Breast epithelium (tissue), 4 donors: ENCODE measurements around the gene TRIM68. TPM values are rescaled to one million over a fixed set of nuclear protein-coding genes. Genes with fewer than 3 reads are reported as not detected.

ENCODE experiments used
- DNase-seq, 2 donors: peaks; one replicate each; pipeline ENCODE4 v3.0.0-alpha.2; 2019; ENCODE audit warnings: low spot score in 2 of 2
- H3K27ac ChIP-seq, 2 donors: fragments of 200-600 bp; sonication (generic) in 1 of 2; one replicate each; pipeline ENCODE4 v1.5.1; 2016 to 2019; ENCODE audit warnings: mild to moderate bottlenecking in 1 of 2
- H3K27me3 ChIP-seq, 2 donors: fragments of 200-600 bp; sonication (generic) in 1 of 2; one replicate each; pipeline versions ENCODE4 v1.5.1 to v1.6.0; 2017 to 2019; ENCODE audit warnings: control low read depth in 1 of 2, mild to moderate bottlenecking in 1 of 2
- H3K36me3 ChIP-seq: fragments of 200-600 bp; one replicate; pipeline ENCODE4 v1.5.1; 2019
- H3K4me1 ChIP-seq, 2 donors: fragments of 200-600 bp; sonication (generic); one replicate each; pipeline ENCODE4 v1.5.1; 2016 to 2019; ENCODE audit warnings: control low read depth in 1 of 2
- H3K4me3 ChIP-seq, 3 donors: fragments of 200-600 bp; sonication (generic); 1 replicate in 2 of 3; 2 replicates in 1 of 3; pipeline ENCODE4 v1.5.1; 2016 to 2019; ENCODE audit warnings: mild to moderate bottlenecking in 3 of 3, moderate library complexity in 2 of 3
- H3K9me3 ChIP-seq, 2 donors: fragments of 200-600 bp; sonication (generic) in 1 of 2; one replicate each; pipeline ENCODE4 v1.5.1; 2016 to 2019; ENCODE audit warnings: control low read depth in 1 of 2
- POLR2A ChIP-seq: fragments of 450-650 bp; IDR thresholded peaks from one replicate; pipeline ENCODE4 v1.6.1; 2016; ENCODE audit warnings: antibody characterized with exemption, mild to moderate bottlenecking, moderate library complexity
- POLR2AphosphoS5 ChIP-seq, 3 donors: sonication (generic); formaldehyde crosslinking; IDR thresholded peaks; one replicate each; pipeline ENCODE4 v1.6.1; 2017; ENCODE audit warnings: antibody characterized with exemption in 3 of 3
- intact Hi-C: fragments of 100-400 bp; cut with DNase I; formaldehyde crosslinking; loops from one replicate; pipeline ENCODE4 v1.15.1; 2023; ENCODE audit warnings: low total_unique reads
- total RNA-seq, 3 donors: library from RNA; depleted of rRNA; stranded (reverse); fragments of >200 nt; gene quantifications; one replicate each; pipeline ENCODE4 v1.1.0, GENCODE V29; 2016
- TF ChIP-seq, protein P1 (sequence below), 3 donors: fragments of 450-650 bp; IDR thresholded peaks; one replicate each; pipeline ENCODE4 v1.5.1; 2016 to 2017; ENCODE audit warnings: antibody characterized with exemption in 3 of 3, mild to moderate bottlenecking in 3 of 3, moderate library complexity in 3 of 3

Gene TRIM68
- total RNA-seq, 3 donors from 2014 or later = 12.6 to 30.0 (median 19.3) TPM

- H3K4me3 ChIP-seq = no peak overlapping the region
- TF ChIP-seq POLR2A = no peak
- no peak for TF ChIP-seq POLR2AphosphoS5 (IDR thresholded peaks at IDR 0.05)
- TF ChIP-seq, protein P1, sequence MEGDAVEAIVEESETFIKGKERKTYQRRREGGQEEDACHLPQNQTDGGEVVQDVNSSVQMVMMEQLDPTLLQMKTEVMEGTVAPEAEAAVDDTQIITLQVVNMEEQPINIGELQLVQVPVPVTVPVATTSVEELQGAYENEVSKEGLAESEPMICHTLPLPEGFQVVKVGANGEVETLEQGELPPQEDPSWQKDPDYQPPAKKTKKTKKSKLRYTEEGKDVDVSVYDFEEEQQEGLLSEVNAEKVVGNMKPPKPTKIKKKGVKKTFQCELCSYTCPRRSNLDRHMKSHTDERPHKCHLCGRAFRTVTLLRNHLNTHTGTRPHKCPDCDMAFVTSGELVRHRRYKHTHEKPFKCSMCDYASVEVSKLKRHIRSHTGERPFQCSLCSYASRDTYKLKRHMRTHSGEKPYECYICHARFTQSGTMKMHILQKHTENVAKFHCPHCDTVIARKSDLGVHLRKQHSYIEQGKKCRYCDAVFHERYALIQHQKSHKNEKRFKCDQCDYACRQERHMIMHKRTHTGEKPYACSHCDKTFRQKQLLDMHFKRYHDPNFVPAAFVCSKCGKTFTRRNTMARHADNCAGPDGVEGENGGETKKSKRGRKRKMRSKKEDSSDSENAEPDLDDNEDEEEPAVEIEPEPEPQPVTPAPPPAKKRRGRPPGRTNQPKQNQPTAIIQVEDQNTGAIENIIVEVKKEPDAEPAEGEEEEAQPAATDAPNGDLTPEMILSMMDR (IDR thresholded peaks at IDR 0.05) = no peak
- H3K4me1 ChIP-seq = no peaks in the 10 kb centered on the region
- no peaks in the 10 kb centered on the region for H3K27me3 ChIP-seq
- H3K9me3 ChIP-seq = peaks cover 0 to 8% of the 10 kb centered on the region in 2 donors
- no peaks in the 10 kb centered on the region for H3K36me3 ChIP-seq
- no peak overlapping the region for H3K27ac ChIP-seq
- DNase-seq = no peak
- intact Hi-C loops = no loop called here
Observed at GRCh38 chr11:4560467-4560866, 47.6 kb downstream of the TRIM68 start.

DNA sequence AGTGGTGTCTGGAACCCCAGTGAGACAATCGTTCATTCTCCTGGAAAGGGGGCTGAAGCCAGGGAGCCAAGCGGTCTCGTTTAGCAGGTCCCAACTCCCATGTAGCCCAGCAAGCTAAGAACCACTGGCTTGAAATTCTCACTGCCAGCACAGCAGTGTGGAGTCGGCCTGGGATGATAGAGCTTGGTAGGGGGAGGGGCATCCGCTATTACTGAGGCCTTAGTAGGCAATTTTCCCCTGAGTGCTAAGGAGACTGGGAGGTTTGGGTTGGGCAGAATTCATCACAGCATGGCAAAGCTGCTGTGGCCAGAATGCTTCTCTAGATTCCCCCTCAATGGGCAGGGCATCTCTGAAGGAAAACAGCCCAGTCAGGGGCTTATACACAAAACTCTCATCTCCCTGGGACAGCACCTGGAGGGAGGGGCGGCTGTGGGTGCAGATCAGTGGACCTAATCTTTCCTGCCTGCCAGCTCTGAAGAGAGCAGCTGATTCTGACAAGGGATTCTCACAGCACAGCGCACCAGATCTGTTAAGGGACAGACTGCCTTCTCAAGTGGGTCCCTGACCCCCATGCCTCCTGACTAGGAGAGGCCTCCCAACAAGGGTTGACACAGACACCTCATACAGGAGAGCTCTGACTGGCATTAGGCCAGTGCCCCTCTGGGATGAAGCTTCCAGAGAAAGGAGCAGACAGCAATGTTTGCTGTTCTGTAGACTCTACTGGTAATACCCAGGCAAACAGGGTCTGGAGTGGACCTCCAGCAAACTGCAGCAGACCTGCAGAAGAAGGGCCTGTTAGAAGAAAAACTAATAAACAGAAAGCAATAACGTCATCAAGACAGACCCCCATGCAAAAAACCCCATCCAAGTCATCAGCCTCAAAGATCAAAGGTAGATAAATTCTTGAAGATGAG, 48.2 kb downstream of the TRIM68 start:
- Histone ChIP-seq H3K9me3 (peaks cover 0 to 8% of the 10 kb centered on the region in 2 donors), H3K27me3 (no peaks in the 10 kb centered on the region), H3K27ac (no peak overlapping the region), H3K4me3 (no peak overlapping the region), H3K36me3 (no peaks in the 10 kb centered on the region), H3K4me1 (no peaks in the 10 kb centered on the region)
- intact Hi-C loops = no loop called here
- DNase-seq = no peak
- TF ChIP-seq, protein P1 (IDR thresholded peaks at IDR 0.05) = no peak
- TF ChIP-seq POLR2A (no peak), POLR2AphosphoS5 (IDR thresholded peaks at IDR 0.05) (no peak)

DNA sequence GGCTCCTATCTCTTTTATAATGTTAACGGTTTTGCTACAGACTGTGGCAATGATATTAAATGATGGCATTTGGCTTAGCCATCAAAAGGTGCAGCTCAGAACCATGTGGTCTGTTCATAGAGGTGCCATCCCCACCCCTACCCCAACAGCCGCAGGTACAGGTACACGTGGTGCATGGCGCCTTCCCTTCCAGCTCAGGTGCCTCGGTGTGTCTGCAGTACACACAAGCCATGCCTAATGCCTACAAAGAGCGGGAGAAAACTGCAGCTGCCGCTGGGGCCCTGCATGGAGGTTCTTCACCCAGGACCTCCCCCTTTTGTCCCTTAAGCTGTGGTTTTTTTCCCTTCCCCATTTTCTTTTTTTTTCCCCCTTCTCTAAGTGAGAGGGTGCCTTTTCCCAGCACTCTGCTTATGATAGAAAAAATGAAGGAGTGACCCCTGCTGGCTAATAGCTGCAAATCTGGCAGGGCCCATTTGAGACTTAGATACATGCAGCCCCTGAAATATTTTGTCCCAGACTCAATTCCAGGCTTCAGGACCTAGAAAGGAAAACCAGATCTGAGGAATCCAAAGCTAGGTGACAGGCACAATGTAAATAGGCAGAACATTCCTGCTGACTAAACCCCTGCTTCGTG, 56.6 kb downstream of the TRIM68 start:
- Histone ChIP-seq H3K36me3 (no peaks in the 10 kb centered on the region), H3K4me3 (no peak overlapping the region), H3K27me3 (no peaks in the 10 kb centered on the region), H3K4me1 (no peaks in the 10 kb centered on the region), H3K27ac (no peak overlapping the region), H3K9me3 (peaks cover 12 to 21% of the 10 kb centered on the region in 2 donors)
- intact Hi-C loops = no loop called here
- TF ChIP-seq, protein P1 (IDR thresholded peaks at IDR 0.05) = no peak
- TF ChIP-seq POLR2A = no peak
- no peak for TF ChIP-seq POLR2AphosphoS5 (IDR thresholded peaks at IDR 0.05)
- DNase-seq = no peak

Other genes with a start within 250 kb of the TRIM68 start
- gene OR52B4, start 239.8 kb downstream of the TRIM68 start, total RNA-seq = not detected
- gene TRIM21, start 214.5 kb downstream of the TRIM68 start, total RNA-seq = 10 to 100 TPM; 12.5 to 17.7 (median 14.1) TPM
- gene OR52K2, start 158.9 kb downstream of the TRIM68 start, total RNA-seq = not detected
- gene OR52K1, start 125.6 kb downstream of the TRIM68 start, total RNA-seq = under 1 TPM in 2 of 3 donors, not detected in 1; under 0.01 TPM
- gene OR52M1, start 63.0 kb downstream of the TRIM68 start, total RNA-seq = not detected
- gene OR52I2, start 26.5 kb downstream of the TRIM68 start, total RNA-seq = not detected
- gene OR52I1, start 14.2 kb downstream of the TRIM68 start, total RNA-seq = not detected
- not detected for gene OR51D1, start 29.2 kb upstream of the TRIM68 start, total RNA-seq
- under 1 TPM; 0.29 to 0.33 (median 0.32) TPM for gene OR51E1, start 35.8 kb upstream of the TRIM68 start, total RNA-seq
- not detected for gene OR51E2, start 89.6 kb upstream of the TRIM68 start, total RNA-seq
- not detected for gene MMP26, start 96.6 kb upstream of the TRIM68 start, total RNA-seq
- gene OR51F1, start 161.7 kb upstream of the TRIM68 start, total RNA-seq = not detected
- not detected for gene OR52R1, start 196.1 kb upstream of the TRIM68 start, total RNA-seq
- not detected for gene OR51F2, start 213.1 kb upstream of the TRIM68 start, total RNA-seq
- gene OR51S1, start 241.0 kb upstream of the TRIM68 start, total RNA-seq = not detected